C1 segment of cervical spinal cord (tissue), 14 donors: ENCODE data around the gene STKLD1.

Experiments
- DNase-seq, 14 donors: peaks; one replicate each; lab custom pipeline; 2025; lab: John Stamatoyannopoulos, UW

The STKLD1 gene

DNA sequence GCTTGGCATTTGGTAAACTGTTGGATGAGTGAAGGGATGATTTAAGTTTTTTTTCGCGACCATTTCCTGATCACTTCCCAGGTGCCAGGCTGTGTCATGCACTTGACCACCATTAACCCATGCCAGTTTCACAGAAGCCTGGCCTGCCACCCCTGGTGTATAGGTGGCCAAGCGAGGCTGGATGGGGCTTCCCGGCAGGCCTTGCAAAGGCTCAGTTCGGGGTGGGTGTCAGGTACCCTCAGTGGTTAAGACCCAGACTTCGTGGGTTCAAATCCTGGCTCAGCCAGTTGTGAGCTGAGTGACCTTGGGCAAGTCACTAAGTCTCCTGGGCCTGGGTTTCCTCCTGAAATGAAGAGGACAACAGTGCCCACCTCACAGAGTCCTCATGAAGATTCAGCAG, 30.6 kb upstream of the STKLD1 start:
- no peak for DNase-seq

DNA sequence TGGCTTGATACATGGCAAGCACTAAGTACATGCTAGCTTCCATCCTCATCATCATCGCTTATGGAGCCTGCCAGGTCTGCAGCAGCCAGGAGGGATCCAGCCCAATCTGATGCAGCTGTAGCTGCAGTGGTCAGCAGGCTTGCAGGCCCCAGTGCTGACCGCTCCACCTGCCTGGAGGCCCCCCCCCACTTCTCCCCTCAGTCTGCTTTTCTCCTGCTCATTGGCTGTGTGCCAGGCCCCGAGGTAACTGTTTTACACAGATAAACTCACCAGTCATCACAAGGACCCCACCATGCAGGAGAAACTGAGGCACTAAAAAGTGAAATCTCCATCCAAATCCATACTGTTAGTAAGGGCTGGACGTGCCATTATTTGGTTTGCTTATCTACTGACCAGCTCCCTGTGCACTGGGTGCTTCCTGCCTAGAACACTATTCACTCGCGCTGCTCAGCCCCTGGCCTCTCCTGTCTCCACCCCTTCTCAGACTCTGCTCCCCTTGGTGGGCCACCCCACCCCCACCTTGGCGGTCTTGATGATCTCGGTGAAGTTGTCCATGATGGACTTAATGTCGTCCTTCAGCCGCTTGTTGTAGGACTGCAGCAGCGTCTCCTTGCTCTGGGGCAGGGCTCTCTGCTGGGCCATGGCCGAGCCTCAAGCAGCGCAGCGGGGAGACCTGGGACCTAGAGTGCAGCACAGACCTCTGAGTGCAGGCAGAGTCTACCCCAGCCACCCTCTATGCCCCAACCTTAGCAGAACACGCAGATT, 30.0 kb upstream of the STKLD1 start:
- no peak for DNase-seq

DNA sequence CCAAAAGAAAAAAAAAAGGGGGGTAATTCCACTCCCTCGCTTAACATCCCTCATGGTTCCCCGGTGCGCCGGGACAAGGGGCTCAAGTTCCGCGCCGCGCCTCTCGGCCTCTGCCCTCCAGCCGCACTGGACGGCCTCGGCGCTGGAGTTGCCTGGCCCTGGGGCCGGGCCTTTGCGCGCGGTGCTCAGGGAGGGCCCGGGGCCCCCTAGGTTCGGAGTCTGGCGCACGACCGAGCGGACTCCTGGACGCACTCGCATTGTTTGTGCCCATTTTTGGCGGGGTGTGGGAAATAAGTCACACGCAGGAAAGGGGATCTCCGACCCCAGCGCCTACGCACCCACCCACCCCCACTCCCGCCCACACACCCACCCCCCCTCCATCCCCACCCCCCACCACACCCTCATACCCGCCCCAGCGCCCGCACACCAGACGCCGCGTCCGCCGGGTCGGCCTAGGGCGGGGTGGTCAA, 28.6 kb upstream of the STKLD1 start:
- peak in 2 of 14 donors; percentile 39 to 40 for DNase-seq

DNA sequence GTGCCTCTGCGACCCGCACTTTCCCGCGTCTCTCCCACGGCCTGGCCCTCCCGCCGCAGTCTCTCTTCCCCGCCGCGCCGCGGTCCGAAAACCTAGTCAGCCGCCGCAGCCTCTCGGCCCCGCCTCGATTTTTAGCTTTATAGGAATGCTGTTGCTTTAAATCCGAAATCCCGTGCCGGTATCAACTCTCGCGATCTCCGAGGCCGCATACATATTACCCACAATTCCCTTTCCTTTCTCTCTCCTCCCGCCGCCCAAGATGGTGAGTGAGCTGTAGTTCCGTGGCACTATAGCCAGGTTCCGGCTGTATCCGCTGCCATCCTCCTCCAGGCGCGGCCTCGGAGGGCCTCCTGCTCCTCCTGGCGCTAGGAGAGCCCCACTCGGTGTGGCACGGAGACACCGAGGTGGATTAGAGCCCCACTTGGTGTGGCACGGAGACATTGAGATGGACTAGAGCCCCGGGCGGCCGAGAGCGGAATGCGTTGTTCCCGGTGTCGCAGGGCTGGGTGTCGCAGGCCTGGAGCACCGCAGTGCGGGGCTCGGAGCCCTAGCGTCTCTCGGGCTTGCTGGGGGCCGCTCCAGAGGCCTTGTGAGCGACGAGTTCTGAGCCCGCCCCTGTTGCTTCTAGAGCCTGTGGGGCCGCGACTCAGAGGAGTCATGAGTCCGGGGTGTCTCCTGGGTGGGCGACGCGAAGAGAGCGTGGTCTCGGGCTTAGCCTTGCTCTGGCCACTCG, 28.0 kb upstream of the STKLD1 start, which contains the start of the genes MED22 and RPL7A:
Gene MED22, minus strand, starts transcription at position 147 of the 733 bp plus-strand sequence. CDS start 1,469 bp downstream, outside the sequence.
Gene RPL7A, plus strand, starts transcription at position 234 of the 733 bp plus-strand sequence. Its CDS starts 26 bp downstream, at position 260.
- DNase-seq = peak; percentile 30 to 90 (median 82)

DNA sequence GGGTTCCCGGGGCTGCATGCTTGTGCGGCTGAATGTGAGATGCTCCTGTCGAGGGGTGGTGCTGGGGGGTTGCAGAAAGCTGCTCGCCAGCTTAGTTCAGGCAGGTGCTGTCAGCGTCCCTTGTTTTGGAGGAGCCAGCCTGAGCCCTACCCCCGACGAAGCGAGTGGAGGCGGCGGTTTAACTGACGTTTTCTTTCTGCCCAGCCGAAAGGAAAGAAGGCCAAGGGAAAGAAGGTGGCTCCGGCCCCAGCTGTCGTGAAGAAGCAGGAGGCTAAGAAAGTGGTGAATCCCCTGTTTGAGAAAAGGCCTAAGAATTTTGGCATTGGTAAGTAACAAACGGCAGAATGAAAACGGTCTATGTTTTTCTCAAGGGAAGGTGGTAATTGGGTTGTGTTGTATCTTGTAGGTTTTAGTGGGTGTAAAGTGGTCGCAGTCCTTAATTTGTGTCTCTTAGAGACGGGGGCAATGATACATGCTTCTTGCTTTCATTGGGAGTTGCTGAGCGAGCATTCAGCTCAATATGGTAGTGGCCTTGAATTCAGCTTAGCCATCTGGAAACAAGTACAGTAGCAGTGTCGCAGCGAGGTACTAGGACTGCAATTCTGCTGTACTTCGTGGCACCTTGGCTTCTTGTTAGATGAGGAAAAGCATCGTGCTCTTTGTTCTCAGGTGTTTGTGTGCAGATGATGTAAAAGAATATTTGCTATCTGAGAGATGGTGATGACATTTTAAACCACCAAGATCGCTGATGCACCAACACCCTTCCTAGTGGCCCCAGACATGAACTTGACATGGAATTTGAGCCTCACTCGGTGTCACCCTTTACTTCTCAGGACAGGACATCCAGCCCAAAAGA, 27.2 kb upstream of the STKLD1 start:
- no peak for DNase-seq

DNA sequence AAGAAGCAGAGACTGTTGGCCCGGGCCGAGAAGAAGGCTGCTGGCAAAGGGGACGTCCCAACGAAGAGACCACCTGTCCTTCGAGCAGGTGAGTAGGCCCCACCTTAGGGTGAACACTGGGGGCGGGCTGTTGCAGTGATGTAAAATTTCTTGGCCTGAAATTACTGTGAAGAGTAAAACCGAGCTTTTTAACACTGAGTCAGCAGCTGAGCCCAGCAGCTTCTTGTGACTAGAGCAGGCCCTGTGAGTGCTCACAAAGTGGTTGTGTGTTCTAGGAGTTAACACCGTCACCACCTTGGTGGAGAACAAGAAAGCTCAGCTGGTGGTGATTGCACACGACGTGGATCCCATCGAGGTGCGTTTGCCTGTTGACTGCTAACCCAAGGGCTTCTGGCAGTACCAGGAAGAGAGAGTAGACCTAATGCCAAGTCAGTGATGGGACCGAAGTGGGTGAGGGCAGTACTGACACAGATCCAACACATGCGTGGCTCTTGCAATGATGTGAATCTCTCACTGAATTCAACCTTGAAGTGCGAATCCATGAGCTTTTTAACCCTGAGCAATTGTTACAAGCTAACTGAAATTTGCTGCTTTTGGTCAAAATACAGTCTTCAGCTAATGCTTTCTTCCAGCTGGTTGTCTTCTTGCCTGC, 26.1 kb upstream of the STKLD1 start:
- no peak for DNase-seq

DNA sequence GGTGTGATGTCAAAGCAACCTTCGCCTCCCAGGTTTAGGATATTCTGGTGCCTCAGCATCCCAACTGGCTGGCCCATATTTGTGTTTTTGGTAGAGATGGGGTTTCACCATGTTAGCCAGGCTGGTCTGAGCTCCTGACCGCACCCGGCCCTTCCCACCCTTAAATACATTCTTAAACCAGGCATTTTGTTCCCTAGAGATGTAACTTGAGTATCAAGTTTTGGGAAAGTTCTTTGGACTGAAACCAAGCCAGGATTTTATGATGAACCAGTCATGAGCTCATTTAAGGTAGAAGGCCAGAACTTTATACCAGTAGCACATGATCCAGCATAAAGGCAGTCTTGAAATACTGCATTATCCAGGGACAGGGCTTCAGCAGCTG, 24.6 kb upstream of the STKLD1 start:
- DNase-seq = no peak

DNA sequence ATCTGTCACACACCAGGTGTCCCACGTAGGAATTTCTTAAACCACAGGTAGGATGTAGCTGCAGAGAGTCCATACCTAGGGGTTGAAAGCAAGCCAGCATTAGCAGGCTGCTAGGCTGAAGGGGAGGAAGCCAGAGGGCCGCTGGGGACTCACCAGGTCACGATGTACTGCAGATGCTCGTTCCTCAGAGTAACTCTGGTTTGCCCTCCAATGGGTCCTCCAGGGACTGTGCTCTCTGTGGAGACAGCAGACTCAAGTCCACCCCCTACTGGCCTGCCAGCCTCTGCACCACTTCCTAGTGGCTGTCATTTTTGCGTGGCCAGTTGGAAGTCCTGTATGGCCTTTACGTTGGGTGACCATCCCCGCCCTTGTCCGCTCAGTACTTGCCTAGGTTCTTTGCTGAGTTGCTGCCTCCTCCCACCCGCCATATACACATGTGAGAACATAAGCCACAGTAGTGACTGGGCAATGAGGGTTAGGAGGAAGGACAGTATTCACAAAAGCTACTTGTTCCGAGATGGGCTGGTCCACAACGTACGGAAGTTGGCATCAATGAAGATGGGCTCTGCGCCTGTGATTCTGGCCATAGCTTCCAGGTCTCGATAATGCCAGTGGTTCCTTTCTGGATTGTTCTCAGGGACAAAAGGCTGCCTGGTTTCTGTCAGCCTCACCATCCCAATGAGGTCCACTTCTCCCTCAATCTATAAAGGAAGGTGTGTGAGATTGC, 24.1 kb upstream of the STKLD1 start:
- peak in 1 of 14 donors; percentile 16 for DNase-seq

DNA sequence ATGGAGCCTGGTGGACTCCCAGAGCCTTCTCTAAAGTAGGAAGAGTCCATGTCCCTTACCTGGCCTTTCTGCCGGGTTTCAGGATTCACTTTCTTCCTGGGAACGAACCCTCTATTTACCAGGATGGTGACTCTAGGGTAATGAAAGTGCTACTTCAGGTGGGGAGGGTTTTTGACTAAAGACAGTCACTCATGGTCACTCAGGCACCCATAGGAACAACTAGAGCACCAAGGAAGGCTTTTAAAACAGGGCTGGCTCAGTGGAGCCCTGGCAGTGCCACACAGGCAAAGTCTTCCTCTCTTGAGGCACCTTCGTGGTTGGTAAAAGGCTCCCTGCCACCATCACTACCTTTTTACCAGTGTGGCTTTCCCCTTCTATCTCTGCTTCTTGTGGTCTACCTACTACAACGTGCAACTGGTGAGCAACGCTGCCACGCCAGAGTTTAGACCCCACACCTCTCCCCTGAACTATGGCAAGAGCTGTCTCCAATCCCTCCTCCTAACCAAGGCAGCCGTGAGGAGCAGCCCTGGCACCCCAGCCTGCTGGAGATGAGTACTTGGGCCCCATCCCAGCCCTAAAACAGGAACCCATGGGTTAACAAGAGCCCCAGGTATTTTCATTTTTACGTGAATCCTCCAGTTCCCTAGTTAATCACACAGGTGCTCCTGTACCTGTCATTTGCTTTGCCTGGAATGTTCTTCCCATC, 23.4 kb upstream of the STKLD1 start:
- no peak for DNase-seq

DNA sequence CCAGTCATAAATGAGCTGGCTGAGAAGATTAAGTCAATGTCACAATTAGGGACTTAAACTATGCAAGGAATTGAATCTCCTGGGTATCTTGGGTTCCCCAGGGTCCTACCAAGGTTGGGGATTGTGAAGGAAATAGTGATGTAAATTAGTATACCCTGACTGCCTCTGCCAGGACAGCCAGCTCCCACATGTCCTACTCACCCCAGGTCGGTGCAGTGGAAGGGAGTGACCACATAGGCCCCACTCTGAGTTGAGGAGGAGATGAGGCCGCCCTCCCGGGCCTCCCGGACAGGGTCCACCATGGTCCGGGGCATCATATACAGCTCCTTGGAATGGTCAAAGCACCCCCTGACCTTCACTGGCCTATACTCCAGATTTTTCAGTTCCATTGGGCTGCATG, 22.6 kb upstream of the STKLD1 start:
- DNase-seq = no peak

DNA sequence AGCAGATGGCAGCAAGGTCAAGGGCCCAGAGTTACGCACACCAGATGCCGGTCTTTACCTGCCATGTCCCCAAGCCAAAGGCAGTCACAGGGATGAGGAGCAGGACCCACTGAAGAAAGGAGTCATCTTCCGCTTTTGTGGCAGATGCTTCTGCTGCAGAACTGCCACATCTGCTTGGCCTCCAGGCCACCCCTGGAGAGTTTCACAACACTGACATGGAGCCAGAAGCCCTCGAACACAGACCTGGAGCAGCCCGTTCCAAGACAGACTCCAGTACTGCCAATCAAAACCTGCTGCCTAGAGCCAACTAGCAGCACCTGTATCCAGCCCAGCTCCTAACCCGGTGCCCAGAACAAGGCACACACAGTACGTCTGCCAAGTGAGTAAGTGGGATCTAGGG, 21.4 kb upstream of the STKLD1 start:
- no peak for DNase-seq

DNA sequence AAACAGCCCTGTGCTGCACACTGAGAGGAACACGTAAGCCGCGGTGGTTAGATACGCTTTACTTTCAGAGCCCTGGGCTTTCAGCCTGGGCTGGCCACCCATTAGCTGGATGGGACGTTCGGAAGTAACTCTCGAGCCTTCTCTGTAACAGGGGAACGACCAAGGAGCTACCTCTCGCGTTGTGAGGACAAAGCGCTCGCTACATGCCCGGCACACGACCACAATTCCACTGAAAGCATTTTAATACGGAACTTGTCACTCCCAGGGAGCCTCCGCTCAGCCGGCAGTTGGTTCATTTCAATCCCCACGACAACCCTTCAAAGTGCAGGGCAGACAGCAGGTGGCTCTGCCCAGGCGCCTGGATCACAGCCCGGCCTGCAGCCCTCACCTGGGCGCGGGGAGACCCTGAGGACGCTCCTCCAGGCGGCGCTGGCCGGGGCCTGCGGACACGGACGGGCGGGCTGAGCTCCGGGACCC, 20.2 kb upstream of the STKLD1 start:
- peak in 1 of 14 donors; percentile 64 for DNase-seq

DNA sequence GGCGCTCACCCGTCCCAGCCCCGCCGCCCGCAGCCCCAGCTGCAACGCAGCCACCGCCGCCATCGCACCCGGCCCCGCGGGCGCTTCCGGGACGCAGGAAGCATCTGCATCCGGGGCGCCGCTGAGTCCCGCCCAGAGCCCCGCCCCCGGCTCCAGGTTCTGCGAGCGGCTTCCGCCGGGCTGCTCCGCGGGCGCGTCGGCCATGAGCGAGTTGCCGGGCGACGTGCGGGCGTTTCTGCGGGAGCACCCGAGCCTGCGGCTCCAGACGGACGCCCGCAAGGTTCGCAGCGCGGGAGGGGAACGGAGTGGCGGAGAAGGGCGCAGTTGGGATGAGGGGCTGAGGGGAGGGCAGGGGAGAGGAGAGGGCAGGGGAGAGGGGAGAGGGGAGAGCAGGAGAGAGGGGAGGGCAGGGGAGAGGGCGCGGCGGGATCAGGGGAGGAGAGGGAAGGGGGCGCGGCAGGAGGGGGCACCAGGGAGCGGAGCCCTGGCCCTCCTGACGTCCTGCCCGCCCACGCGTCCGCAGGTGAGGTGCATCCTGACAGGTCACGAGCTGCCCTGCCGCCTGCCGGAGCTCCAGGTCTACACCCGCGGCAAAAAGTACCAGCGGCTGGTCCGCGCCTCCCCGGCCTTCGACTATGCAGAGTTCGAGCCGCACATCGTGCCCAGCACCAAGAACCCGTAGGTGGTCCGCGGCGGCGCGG, 19.6 kb upstream of the STKLD1 start, which contains the start of the genes SURF1 and SURF2:
Gene SURF1, minus strand, starts transcription at position 97 of the 701 bp plus-strand sequence. Its CDS starts 34 bp downstream, at position 63.
Gene SURF2, plus strand, starts transcription at position 160 of the 701 bp plus-strand sequence. Its CDS starts 43 bp downstream, at position 203.
- DNase-seq = peak in 13 of 14 donors; percentile 35 to 87 (median 65)

DNA sequence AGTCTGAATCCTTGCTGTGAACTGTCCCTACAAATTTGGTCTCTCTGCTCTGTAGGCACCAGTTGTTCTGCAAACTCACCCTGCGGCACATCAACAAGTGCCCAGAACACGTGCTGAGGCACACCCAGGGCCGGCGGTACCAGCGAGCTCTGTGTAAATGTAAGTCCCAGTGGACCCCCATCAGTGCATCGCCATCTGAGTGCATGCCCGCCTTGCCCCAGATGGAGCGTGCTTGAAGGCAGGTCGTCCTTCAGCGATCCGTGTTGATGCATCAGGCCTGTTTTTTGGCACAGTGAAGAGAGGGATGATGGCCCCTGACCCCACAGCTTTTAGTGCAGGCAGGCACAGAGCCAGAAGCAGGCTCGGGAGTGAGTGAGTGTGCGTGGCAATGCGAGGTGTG, 18.5 kb upstream of the STKLD1 start:
- DNase-seq = no peak

DNA sequence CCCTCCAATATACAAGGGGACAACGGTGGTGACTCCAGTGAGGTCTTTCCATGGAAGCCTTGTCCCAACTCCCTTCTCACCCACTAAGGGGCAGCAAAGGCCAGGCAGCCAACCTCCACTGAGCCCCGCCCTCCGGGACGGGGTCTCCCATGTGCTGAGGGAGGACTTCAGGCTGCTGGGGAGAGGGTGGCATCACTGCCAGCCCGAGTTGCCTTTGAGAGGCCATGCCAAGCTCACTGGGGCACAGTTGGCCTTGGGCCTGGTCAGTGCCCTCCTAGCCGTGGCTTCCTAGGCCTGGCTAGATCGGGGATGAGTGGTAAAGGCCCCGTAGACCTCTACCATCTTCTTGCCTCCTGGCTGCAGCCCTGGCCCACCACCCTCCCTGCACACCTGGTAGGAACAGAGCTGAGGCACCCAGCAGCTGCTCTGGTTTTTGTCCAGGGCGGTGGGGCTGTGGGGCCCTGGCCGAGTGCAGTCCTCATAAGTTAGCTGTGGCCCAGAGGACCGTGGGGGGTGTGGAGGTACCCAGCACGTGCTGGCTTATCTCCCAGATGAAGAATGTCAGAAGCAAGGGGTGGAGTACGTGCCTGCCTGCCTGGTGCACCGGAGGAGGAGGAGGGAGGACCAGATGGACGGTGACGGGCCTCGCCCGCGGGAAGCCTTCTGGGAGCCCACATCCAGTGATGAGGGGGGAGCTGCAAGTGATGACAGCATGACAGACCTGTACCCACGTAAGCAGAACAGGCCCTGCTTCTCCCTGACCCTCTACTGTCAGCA, 16.6 kb upstream of the STKLD1 start:
- DNase-seq = peak in 1 of 14 donors; percentile 61

DNA sequence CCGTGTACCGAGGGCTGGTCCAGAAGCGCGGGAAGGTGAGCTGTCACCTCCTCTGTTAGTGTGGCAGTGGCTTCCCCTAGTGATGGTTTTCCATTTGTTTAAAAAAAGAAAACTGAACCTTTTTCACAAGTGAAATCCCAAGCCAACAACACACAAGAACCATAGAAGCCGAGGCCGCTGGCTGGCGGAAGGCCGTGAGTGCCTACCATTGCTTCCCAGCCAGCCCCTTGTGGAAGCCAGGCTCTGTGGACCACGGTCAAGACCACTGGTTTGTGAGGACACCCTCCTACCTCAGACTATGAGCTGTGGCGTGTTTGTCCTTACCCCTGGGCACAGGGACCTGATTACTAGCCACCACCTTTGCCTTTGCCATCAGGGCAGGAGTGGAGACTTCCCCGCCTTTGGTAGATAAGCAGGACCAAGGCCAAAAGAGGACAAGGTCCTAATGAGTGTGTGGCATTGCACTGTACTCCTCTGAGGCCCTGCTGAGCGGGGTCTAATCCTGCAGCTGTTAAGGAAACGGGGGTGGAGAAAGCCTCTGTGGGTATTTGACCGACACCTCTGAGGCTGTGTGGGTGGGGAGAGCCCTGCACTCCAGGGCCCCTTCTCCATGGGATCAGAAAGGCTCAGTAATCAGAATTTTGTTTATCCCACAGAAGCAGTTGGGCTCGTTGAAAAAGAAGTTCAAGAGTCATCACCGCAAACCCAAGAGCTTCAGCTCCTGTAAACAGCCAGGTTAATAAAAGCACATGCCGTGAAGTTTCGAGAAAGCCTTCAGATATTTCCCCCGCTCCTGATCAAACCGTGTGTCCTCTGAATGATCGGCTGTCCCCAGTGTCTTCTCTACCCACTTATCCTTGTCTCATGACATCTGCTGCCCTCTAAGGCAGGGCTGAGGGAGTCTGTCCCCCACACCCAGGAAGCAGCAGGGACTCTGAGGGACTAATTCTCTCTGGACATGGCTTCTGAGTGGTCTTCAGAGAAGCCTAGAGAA, 15.5 kb upstream of the STKLD1 start:
- no peak for DNase-seq
